Measurements from ENCODE around the gene SC5D.

Gene SC5D

DNA sequence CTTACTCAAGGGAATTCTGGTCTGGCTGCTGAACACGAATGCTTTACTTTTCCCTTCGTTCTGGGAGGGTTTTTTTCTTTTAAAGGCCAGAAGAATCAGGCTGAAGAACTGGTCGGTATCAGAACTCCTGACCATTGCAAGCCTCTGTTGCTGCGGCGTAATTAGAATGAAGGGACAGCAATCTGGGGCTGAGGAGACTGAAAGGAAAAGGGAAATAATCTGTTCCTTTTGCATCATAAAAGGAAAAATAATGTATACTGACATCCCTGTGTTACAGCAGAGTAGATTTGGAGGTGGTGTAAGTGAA is 670 bp downstream of the SC5D start:
- DNase-seq (ENCODE audit: low spot score): no peak

DNA sequence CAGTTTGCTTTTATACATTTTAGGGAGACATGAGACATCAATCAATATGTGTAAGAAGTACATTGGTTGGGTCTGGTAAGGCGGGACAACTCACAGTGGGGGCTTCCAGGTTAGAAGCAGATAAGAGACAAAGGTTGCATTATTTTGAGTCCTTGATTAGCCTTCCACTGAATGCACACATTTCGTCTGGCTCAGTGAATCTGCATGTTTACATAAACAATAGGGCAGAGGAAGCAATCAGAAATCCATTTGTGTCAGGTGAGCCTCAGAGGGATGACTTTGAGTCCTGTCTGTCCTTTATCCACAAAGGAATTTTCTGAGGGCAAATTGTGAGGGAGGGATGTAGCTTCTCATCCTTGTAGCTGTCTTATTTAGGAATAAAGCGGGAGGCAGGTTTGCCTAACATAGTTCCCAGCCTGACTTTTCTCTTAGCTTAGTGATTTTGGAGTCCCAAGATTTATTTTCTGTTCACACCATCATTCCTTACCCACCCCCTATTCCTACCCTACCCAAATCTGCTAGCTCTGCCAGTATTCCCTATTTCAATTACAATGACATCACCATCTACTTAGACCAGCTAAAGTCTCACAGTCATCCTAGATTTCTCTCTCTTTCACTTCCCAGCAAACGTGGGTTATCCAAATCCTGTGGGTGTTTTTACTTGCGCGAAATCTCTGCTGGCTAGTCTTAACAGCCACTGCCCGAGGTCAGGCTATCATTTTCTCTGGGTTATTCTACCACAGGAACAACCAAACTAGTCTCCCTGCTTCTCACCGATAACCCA is 2.9 kb downstream of the SC5D start:
- DNase-seq (ENCODE audit: low spot score): no peak

DNA sequence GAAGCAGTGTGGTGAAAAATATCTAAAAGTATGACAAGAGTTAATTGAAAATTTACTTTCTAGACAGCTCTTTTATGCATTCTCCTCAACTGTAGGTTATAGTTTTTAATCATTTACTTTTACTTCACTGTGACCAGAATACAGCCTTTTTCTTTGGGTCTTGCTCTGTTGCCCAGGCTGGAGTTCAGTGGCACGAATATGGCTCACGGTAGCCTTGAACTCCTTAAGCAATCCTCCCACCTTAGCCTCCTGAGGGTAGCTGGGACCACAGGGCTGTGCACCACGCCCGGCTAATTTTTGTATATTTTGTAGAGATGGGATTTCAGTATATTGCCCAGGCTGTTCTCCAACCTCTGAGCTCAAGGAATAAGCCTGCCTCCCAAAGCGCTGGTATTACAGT is 5.3 kb downstream of the SC5D start:
- no peak for DNase-seq (ENCODE audit: low spot score)

DNA sequence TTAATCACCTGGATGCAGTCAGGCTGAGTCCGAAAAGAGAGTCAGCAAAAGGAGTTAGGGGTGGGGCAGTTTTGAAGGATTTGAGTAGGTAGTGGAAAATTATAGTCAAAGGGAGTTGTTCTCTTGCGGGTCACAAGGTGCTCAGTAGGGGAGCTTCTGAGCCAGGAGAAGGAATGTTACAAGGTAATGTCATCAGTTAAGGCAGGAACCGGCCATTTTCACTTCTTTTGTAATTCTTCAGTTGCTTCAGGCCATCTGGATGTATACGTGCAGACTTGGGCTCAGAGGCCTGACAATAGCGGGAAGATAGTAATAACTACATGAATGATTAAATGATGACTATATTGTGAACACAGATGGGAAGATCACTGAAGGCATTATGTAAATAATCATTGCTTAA is 6.2 kb downstream of the SC5D start:
- DNase-seq (ENCODE audit: low spot score): no peak

DNA sequence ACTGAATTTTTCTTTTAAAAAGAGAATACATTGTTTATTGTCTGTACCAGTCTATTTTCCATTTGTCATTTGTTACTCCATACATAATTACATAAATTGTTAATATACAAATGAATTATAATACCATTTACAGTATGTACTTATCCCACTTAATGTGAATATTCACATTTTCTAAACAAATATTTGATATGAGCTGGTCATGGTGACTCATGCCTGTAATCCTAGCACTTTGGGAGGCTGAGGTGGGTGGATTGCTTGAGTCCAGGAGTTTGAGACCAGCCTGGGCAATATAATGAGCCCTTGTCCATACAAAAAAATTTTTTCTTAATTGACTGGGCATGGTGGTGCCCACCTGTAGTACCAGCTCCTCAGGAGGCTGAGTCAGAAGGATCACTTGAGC is 6.8 kb downstream of the SC5D start:
- DNase-seq (ENCODE audit: low spot score): no peak

DNA sequence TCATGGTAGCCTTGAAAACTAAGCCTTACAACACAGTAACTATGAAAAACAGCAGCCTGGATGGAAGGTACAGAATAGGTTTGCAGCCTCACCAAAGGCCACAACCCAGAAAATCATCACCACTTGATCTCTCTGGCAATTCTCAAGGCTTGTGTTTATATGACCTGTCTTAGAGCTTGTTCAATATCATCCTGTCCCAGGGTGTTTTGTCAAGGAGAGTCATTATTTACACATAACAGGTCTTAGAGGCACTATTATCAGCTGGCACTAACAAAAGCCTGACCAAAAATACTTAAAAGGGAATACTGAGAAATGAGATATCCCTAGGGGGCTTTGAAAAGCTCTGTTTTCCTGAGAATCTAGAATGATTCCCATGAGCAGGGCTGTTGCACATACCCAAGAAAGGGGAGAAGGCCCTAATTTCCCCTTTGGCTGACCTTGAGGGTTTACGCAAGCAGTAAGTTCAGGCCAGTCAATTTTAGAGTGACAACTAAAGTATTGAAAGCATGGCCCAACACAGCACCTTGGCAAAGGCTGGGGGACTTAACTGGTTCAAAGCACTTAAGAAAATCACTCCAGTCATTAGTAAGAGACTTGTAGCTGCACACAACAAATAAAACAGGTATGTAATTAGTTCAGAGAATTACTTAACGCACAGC is 7.9 kb downstream of the SC5D start:
- no peak for DNase-seq (ENCODE audit: low spot score)

DNA sequence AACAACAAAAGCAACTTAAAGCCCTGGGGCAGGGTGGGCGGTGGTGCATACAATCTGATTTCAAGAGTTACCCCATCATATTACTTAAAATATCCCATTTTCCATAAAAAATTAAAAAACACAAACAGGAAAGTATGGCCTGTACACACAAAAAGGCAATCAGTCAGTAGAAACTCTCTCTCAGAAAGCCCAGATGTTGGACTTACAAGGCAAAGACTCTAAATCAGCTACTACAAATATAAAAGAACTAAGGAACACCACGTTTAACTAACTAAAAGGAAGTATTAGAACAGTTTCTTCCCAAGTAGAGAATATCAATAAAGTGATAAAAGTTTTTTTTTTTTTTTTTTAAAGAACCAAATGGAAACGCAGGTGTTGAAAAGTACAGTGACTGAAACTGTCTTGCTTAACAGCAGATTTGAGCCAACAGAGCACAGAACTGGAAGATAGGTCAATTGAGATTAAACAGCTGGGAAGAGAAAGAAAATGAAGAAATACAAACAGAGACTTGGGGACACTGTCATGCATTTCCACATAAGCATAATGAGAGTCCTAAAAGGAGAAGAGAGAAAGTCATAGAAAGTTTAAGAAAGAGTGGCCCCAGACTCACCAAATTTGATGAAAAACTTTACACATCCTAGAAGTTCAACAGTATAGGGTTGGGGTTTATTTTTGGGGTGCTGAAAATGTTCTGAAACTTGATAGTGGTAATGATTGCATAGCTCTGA is 8.6 kb downstream of the SC5D start:
- DNase-seq (ENCODE audit: low spot score): no peak

DNA sequence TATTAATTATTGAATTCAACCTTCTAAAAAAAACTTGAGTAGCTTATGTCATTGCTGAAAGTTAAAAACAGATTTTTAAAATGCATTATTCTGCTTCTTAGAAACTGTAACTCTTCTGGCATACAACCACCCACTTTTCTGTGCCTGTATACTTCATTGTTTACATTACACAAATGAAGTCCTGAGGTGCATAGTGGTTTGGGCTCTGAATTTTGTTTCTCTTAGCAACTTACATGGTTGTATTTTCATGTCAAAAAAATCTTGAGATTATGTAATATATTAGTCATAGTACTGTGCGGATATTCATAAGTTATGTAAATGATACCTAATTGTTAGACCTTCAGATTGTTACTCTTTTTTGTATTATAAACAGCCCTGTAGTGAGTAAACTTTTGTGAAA is 12.2 kb downstream of the SC5D start:
- DNase-seq (ENCODE audit: low spot score): no peak

DNA sequence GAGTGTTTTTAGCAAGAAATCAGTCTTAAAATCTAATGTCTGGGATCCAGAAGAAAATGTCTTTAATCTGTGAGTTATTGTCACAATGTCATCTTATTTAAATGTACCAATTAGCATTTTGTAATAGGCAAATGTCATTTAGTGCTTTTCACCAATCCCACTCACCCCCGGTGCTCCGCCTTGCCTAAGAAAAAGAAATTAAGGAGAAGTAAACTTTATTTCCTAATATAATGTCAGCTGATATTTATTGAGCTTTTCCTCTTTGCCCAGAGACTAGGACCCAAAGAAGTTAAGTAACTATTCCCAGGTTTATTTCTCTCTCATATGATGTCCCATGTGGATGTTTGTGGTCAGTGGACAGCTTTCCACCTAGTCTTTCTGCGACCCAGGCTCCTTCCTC is 16.2 kb downstream of the SC5D start:
- no peak for DNase-seq (ENCODE audit: low spot score)

DNA sequence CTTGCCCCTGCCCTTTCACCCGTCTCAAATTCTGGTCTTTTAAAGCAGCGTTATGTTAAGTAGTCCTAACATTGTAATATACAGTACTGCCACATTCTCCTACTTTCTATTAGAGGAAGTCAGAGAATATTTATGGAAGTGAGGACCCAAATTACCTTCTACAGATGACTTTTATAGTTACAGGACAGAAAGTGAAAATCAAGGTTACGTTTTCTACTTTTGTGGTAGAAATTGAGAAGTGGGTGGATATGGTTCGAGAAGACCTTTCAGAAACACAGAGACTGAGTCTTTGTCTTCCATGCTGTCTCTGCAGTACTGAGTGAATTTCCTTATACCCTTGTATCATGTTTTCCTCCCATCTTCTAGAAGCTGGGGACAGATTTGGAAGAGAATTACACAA is 17.1 kb downstream of the SC5D start:
- DNase-seq (ENCODE audit: low spot score): no peak

DNA sequence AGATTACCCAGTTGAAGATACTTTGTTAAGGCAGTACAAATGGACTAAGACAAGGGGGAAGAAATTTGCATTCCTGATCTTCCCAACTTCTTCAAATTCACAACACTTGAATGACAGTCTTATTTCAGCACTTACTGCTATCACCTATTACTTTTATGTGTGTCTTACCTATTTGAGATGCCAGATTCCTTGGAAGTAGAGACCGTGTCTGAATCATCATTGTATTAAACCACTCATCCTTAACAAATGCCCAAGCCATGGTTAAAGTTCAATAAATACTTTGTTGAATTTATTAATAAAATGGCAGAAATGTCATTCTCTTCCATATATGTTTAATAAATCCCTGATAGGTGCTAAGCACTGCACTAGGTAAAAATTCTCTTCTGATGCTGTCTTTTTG is 18.3 kb downstream of the SC5D start:
- DNase-seq (ENCODE audit: low spot score): no peak

DNA sequence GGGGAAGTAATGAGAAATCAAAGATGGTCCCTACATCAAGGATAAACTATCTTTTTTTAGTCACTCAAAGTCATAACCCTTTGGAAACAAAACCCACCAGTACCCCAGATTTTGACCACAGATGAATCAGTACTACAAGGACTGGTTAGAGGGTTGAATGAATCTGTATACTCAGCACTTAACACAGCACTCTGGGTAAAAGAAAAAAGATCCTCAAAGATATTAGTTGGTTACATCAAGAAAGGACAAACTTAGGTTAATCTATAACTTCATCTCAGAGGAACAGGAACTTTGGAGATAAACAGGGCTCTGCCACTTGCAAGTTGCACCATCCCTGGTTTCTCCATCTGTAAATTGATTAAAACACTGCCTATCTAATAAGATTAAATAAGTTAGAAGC is 18.8 kb downstream of the SC5D start:
- DNase-seq (ENCODE audit: low spot score): no peak

DNA sequence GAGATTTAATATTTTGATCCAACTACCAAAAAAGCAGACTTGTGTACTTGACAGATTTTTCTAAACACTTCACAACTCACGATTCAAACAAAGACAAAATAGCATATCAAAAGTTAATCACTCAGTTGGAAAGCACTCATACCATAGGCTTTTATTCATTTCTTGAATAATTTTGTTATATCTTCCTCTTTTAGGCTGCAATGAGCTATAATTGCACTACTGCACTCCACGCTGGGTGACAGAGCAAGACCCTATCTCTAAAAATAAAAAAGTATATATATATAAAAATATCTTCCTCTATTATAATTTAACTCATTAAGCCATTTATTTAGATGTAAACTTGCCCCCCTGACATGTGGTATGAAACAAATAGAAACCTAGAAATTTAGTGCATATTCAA is 19.9 kb downstream of the SC5D start:
- DNase-seq (ENCODE audit: low spot score): no peak

DNA sequence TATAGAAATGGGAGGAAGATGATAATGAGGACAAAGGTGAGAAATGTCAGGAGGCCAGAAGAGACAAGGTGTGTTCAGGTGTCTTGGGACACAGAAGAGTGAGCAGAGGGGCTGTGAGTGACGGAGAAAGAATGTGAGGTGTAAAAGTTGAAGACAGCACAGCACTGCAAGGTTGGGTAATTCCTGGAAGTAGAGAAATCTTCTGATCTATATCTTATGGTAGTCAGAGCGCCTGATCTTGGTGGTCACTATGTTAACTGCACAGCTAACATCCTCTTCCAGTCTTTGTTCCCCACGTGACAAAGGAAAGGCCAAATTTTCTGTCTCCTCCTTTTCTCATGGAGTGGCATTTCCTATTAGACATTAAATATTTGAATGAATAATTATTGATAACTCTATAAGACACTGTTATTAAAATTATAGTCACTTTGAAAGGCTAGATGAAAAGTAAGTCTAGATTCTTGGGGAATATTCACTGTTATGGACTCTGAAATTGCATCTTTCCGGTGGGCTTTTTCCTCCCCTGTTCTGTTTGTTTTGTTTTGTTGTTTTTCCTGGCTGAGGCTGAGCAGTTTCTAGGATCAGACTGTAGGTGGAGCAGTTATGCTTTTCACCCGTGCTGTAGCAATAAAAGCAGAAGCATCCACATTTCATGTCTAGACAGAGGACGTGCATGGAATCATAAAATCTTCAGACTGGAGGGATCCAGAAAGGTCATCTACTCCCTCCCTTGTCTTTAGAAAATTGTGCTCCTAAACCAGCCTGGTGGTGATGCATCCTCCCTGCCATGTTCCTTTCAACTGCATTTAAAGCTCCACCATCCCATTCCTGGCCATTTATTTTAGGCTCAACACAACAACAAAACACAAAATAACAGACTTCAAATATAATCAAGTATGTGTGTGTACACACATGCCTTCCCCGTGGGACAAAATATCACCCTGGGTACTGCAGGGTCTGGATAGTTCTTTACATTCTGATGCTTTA is 26.6 kb downstream of the SC5D start:
- DNase-seq (ENCODE audit: low spot score): no peak

DNA sequence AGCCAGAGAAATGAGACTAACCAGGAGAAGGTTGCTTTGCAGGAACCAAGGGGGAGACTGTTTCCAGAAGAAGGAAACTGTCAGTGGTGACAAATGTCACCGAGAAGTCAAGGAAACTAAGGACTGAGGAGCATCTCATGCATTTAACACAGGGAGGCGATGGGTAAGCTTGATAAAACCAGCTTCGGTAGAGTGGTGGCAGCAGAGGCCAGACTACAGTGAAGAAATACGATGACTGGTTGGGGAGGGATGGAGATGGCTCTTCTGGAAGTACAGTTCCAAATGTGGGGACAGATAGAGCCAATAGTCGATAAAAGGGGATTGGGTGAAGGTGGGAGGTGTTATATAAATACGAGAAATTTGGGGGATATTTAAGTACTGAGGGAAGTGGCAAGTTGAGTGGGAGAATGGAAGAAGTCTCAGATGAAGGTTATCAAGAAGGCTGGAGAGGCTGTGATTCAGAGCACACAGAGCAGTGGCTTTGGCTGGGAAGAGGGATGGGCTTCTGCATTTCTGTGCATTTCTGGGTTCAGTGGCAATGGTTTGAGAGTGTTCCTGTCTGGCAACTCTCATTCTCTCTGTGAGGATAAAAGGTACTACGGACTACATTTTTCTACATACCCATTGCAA is 29.2 kb downstream of the SC5D start:
- DNase-seq (ENCODE audit: low spot score): no peak

DNA sequence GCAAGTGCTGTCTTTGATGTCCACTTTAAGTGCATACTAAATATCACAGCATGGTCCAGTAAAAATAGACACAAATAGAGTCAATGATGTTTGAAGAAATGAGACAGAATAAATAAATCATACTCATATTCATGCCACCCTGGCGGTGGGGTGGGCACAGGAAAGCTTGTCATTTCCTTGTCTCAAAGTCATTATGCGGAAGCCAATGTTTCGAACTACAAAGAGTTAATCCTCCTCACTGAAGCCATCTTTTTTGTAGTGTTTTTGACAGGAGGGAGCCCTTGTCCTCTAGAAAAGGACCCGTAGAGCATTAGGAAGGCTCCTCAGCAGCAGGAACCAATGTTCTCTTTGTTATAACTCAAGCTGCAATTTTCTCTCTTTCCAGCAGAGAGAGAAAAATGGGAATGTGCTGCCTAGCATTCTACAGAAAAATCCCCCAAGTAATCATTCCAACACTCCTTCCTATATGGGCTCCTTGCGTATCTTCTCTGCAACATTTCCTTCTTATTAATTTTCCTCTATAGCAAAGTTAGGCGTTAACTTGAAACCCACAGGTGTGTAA is 30.6 kb downstream of the SC5D start:
- no peak for DNase-seq (ENCODE audit: low spot score)

DNA sequence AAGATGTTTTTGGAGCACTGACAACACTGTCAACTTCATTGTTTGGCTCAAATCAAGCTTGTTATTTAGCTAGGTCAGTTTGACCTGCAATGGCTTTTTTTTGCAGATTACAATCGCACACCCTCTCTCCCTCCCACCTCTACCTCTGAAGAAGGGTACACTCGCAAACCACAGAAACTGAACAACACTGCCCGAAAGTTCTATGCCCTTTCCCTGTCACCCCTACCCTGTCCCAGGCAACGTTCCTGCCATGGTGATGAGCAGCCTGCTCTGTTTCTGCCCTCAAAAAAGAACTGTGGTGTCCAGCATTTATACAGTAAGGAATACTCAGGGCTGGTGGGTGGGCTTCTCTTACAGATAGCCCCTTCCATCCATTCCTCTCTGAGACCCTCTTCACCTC is 33.7 kb downstream of the SC5D start:
- DNase-seq (ENCODE audit: low spot score): no peak

DNA sequence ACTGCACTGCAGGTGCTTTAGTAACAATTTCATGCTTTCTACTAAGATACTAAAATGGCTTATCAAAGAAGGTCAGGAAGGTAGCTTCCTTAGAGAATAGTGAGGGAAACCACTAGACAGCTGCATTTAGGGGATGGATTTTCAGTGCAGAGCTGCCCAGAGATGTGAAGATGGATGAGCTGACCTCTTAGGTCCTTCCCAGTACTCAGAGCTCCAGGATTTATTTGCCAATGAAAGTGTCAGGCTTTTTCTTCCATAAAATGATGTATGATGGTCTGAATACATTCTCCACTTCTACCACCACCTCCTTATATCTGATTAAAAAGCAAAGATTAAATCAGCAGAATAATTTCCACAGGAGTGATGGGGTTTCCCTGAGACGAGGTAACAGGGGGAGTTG is 35.0 kb downstream of the SC5D start:
- no peak for DNase-seq (ENCODE audit: low spot score)

DNA sequence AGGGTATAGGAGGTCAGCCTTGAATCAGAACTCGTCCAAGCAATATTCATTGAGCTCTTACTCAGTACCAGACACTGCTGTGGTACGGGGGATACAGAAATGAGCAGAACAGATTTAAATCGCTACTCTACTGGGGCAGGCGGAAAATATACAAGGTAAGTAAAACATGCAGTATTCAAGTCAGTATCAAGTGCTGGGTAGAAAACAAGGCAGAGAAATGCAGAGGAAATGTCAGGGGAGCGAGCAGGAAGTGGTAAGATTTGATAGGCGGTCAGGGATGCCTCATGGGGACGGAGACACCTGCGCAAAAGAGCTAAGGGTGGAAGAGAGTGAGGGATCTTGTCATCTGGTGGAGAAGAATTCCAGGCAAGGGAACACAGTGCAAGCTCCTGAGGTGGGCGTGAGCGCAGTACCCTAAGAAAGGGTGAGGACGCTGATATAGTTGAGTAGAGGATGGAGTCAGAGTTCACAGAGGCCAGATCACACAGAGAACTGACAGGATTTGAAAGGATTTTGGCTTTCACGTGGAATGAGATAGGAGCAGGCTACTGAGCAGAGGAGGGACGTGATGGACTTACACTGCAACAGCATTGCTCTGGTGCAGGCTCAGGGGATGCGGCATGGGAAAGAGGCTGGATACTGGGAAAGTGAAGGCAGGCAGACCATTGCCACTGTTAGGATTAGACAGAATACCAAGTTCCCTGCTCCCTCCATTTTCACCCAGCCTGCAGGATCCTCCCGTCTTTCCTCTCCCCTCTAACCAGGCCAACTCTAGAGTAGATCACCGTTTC is 35.8 kb downstream of the SC5D start:
- DNase-seq (ENCODE audit: low spot score): no peak

DNA sequence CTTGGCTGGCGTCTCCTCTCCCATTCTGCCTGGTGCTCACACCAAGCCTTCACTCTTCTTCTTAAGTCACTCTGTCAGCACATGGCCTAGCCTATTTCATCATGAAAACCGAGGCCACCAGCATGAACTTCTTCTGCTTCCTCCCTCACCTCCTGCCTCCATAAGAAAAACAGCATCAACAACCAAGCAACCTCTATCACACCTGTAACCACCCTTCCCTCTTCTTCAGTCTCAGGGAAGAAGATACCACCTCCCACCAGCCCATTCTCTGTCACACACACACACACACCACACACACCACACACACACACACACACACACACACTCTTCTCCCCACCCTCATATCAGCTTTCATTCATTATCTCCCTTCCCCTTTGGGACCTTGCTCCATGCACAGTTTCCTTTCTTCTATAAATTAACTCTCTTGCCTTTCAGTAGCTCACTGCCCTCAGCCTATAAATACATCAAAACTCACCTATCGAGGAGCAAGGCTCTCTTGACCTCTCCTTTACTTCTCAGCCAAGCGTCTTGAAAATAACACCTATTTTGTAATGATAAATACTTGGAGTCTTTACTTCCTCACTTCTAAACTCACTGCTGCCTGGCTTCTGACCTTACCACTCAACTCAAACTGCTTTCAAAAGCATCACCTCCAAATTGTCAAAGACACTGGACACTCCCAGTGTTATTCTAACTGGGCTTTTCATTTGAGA is 36.6 kb downstream of the SC5D start:
- DNase-seq (ENCODE audit: low spot score): no peak

All from hematopoietic multipotent progenitor cell treated with erythropoietin and hydrocortisone succinate and interleukin-3 and kit ligand, for 17 days (in vitro differentiated cells).